ENCODE measurements around the gene TRIM49.
"Not testable (repeated sequence)": the region's sequence is repeated elsewhere in the genome, so short reads cannot be mapped to it uniquely, and the experiment has no call there.

GRCh38 chr11:89808475-89808874, at the start of gene TRIM49:
- TF ChIP-seq CTCF (IDR thresholded peaks at IDR 0.05; ENCODE audit: poor library complexity); EZH2 (IDR thresholded peaks at IDR 0.05; ENCODE audit: borderline replicate concordance): not testable (repeated sequence)
